Measurements from ENCODE around the gene BRIP1. TPM values are rescaled to one million over a fixed set of nuclear protein-coding genes. Genes with fewer than 3 reads are reported as not detected.

BRIP1 gene
- total and polyA plus RNA-seq, 8 donors = 0.31 to 10.8 (median 0.89) TPM; not detected in 1

GRCh38 chr17:61834610-61835009, 28.7 kb downstream of the BRIP1 start:
- no peaks in the 10 kb centered on the region for H3K9me3 ChIP-seq
- H3K27me3 ChIP-seq = no peaks in the 10 kb centered on the region
- H3K4me1 ChIP-seq = no peaks in the 10 kb centered on the region
- no peak for TF ChIP-seq CTCF (IDR thresholded peaks at IDR 0.05)
- TF ChIP-seq EP300 (IDR thresholded peaks at IDR 0.05) = no peak
- no peak for DNase-seq
- H3K4me3 ChIP-seq = no peak overlapping the region
- WGBS, 5 donors = 95 to 100% (median 99%) methylated on average over 2 of the region's 2 CpGs
- no peak overlapping the region for H3K27ac ChIP-seq
- no peaks in the 10 kb centered on the region for H3K36me3 ChIP-seq
- intact Hi-C loops (cut with DNase I; ENCODE audit: low total_unique reads) = loop anchor here (10.0 kb wide), 1 partner anchor 420 kb away; no protein-coding TSS in a partner anchor

- 69 to 93% (median 88%) methylated on average over 7 of the region's 7 CpGs for WGBS, 5 donors
- DNase-seq = no peak
- Histone ChIP-seq H3K9me3 (no peaks in the 10 kb centered on the region), H3K4me3 (no peak overlapping the region), H3K36me3 (no peaks in the 10 kb centered on the region), H3K27ac (no peak overlapping the region), H3K4me1 (no peaks in the 10 kb centered on the region), H3K27me3 (no peaks in the 10 kb centered on the region)
- intact Hi-C loops (cut with DNase I; ENCODE audit: low total_unique reads) = loop anchor here (10.0 kb wide), 1 partner anchor 419 kb away; no protein-coding TSS in a partner anchor
- TF ChIP-seq POLR2A (IDR thresholded peaks at IDR 0.05) = no peak
- TF ChIP-seq POLR2AphosphoS5 (IDR thresholded peaks at IDR 0.05) = no peak
- TF ChIP-seq EP300 (IDR thresholded peaks at IDR 0.05) = no peak
- TF ChIP-seq CTCF (IDR thresholded peaks at IDR 0.05) = no peak
These were observed 29.7 kb downstream of the BRIP1 start for GRCh38 chr17:61833536-61834193.

GRCh38 chr17:61832463-61832862, 30.9 kb downstream of the BRIP1 start:
- no peaks in the 10 kb centered on the region for H3K27me3 ChIP-seq
- TF ChIP-seq POLR2AphosphoS5 (IDR thresholded peaks at IDR 0.05) (no peak), EP300 (IDR thresholded peaks at IDR 0.05) (no peak), CTCF (IDR thresholded peaks at IDR 0.05) (no peak), POLR2A (IDR thresholded peaks at IDR 0.05) (no peak)
- peaks cover 0 to 6% (median 0%) of the 10 kb centered on the region in 4 donors for H3K9me3 ChIP-seq
- no peaks in the 10 kb centered on the region for H3K36me3 ChIP-seq
- H3K27ac ChIP-seq = no peak overlapping the region
- no peaks in the 10 kb centered on the region for H3K4me1 ChIP-seq
- DNase-seq = no peak
- WGBS, 5 donors = 91 to 99% (median 95%) methylated on average over 3 of the region's 3 CpGs
- intact Hi-C loops (cut with DNase I; ENCODE audit: low total_unique reads) = loop anchor here (10.0 kb wide), 1 partner anchor 418 kb away; no protein-coding TSS in a partner anchor
- no peak overlapping the region for H3K4me3 ChIP-seq

GRCh38 chr17:61831099-61831498, 32.2 kb downstream of the BRIP1 start:
- peaks cover 0 to 6% (median 0%) of the 10 kb centered on the region in 4 donors for H3K9me3 ChIP-seq
- no peak for DNase-seq
- no peaks in the 10 kb centered on the region for H3K27me3 ChIP-seq
- H3K4me3 ChIP-seq = no peak overlapping the region
- intact Hi-C loops (cut with DNase I; ENCODE audit: low total_unique reads) = loop anchor here (10.0 kb wide), 1 partner anchor 416 kb away; no protein-coding TSS in a partner anchor
- no peaks in the 10 kb centered on the region for H3K4me1 ChIP-seq
- 94 to 100% (median 100%) methylated on average over 1 of the region's 1 CpG for WGBS, 5 donors
- H3K27ac ChIP-seq = no peak overlapping the region
- H3K36me3 ChIP-seq = no peaks in the 10 kb centered on the region
- TF ChIP-seq POLR2AphosphoS5 (IDR thresholded peaks at IDR 0.05) = no peak
- no peak for TF ChIP-seq EP300 (IDR thresholded peaks at IDR 0.05)
- no peak for TF ChIP-seq CTCF (IDR thresholded peaks at IDR 0.05)
- no peak for TF ChIP-seq POLR2A (IDR thresholded peaks at IDR 0.05)

All from stomach (tissue), 9 donors.